GM10266 (cell line): ENCODE data around the gene GARRE1.

Experiments used
- DNase-seq: peaks from one replicate; pipeline ENCODE4 v3.0.0; 2012; ENCODE audit errors: extremely low spot score
- CTCF ChIP-seq: IDR thresholded peaks from 2 replicates; pipeline ENCODE4 v1.5.1; 2012; ENCODE audit warnings: mild to moderate bottlenecking, low read depth; ENCODE audit not compliant: control insufficient read depth, insufficient read depth; ENCODE audit errors: missing control alignments

GARRE1 gene

GRCh38 chr19:34287662-34288140 is 33.3 kb downstream of the GARRE1 start:
- DNase-seq, result no peak
- TF ChIP-seq CTCF, result no peak

GRCh38 chr19:34288381-34288780 is 34.0 kb downstream of the GARRE1 start:
- no peak for TF ChIP-seq CTCF
- DNase-seq, result no peak

GRCh38 chr19:34291235-34291634 is 36.9 kb downstream of the GARRE1 start:
- TF ChIP-seq CTCF, result no peak
- DNase-seq, result no peak

- TF ChIP-seq CTCF, result no peak
Measured at GRCh38 chr19:34295103-34295502, 40.7 kb downstream of the GARRE1 start.

GRCh38 chr19:34298891-34299520 is 44.7 kb downstream of the GARRE1 start:
- TF ChIP-seq CTCF, result no peak
- DNase-seq, result no peak

More at GRCh38 chr19:34295103-34295502, 40.7 kb downstream of the GARRE1 start:
- DNase-seq, result no peak

- TF ChIP-seq CTCF, result no peak
- no peak for DNase-seq
Measured at GRCh38 chr19:34299576-34299975, 45.2 kb downstream of the GARRE1 start.

- TF ChIP-seq CTCF, result no peak
- DNase-seq, result no peak
Measured at GRCh38 chr19:34300380-34300779, 46.0 kb downstream of the GARRE1 start.
